Measurements from ENCODE around the gene HBS1L.

HBS1L gene

GRCh38 chr6:134964451-134965203 lies 90.0 kb downstream of the HBS1L start:
- no peak overlapping the region for H3K27ac ChIP-seq (replicated peaks)
- no peak for TF ChIP-seq SPI1 (IDR thresholded peaks at IDR 0.05; ENCODE audit: borderline replicate concordance, low read depth)
- no peak for DNase-seq (ENCODE audit: low read depth in 1 of 2, low spot score in 1 of 2)
- no peaks in the 10 kb centered on the region for H3K27me3 ChIP-seq (ENCODE audit: insufficient read depth, poor library complexity, severe bottlenecking)
- H3K4me3 ChIP-seq (replicated peaks; ENCODE audit: insufficient read depth, low read length), result no peak overlapping the region

DNA sequence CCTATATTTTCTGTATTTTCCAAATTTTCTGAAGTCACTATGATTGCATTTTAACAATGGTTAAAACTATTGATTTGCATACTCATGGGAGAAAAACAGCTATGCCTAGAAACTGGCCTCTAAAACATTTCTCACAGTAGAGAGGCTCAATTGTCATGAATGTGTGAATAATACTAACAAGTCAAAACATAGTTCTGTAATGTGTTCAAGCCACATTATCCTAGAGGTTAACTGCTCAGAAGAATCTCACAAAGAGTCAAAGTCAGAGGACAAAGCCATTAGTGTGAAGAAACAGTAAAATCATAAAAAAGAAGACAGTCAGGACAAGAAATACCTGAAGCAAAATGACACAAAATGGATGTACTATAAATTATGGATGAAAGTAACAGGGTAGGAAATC lies 92.2 kb downstream of the HBS1L start:
- Histone ChIP-seq H3K27ac (replicated peaks) (no peak overlapping the region), H3K4me3 (replicated peaks; ENCODE audit: insufficient read depth, low read length) (no peak overlapping the region), H3K27me3 (ENCODE audit: insufficient read depth, poor library complexity, severe bottlenecking) (no peaks in the 10 kb centered on the region)
- DNase-seq (ENCODE audit: low read depth in 1 of 2, low spot score in 1 of 2), result no peak
- TF ChIP-seq POLR2AphosphoS5 (IDR thresholded peaks at IDR 0.05; ENCODE audit: low read depth), result no peak
- no peak for TF ChIP-seq REST (IDR thresholded peaks at IDR 0.05; ENCODE audit: insufficient replicate concordance, low read depth)
- TF ChIP-seq, protein P1, sequence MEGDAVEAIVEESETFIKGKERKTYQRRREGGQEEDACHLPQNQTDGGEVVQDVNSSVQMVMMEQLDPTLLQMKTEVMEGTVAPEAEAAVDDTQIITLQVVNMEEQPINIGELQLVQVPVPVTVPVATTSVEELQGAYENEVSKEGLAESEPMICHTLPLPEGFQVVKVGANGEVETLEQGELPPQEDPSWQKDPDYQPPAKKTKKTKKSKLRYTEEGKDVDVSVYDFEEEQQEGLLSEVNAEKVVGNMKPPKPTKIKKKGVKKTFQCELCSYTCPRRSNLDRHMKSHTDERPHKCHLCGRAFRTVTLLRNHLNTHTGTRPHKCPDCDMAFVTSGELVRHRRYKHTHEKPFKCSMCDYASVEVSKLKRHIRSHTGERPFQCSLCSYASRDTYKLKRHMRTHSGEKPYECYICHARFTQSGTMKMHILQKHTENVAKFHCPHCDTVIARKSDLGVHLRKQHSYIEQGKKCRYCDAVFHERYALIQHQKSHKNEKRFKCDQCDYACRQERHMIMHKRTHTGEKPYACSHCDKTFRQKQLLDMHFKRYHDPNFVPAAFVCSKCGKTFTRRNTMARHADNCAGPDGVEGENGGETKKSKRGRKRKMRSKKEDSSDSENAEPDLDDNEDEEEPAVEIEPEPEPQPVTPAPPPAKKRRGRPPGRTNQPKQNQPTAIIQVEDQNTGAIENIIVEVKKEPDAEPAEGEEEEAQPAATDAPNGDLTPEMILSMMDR (IDR thresholded peaks at IDR 0.05; ENCODE audit: insufficient read depth, low read length), result no peak
- TF ChIP-seq GABPA (IDR thresholded peaks at IDR 0.05; ENCODE audit: low read depth), result no peak
- TF ChIP-seq SPI1 (IDR thresholded peaks at IDR 0.05; ENCODE audit: borderline replicate concordance, low read depth), result no peak

GRCh38 chr6:134961366-134961765 lies 93.3 kb downstream of the HBS1L start:
- no peak overlapping the region for H3K4me3 ChIP-seq (replicated peaks; ENCODE audit: insufficient read depth, low read length)
- H3K27me3 ChIP-seq (ENCODE audit: insufficient read depth, poor library complexity, severe bottlenecking), result no peaks in the 10 kb centered on the region
- no peak overlapping the region for H3K27ac ChIP-seq (replicated peaks)
- TF ChIP-seq SPI1 (IDR thresholded peaks at IDR 0.05; ENCODE audit: borderline replicate concordance, low read depth) (no peak), GABPA (IDR thresholded peaks at IDR 0.05; ENCODE audit: low read depth) (no peak), POLR2AphosphoS5 (IDR thresholded peaks at IDR 0.05; ENCODE audit: low read depth) (no peak), REST (IDR thresholded peaks at IDR 0.05; ENCODE audit: insufficient replicate concordance, low read depth) (no peak)
- TF ChIP-seq, protein P1 (IDR thresholded peaks at IDR 0.05; ENCODE audit: insufficient read depth, low read length), result no peak
- DNase-seq (ENCODE audit: low read depth in 1 of 2, low spot score in 1 of 2), result no peak

- TF ChIP-seq, protein P1 (IDR thresholded peaks at IDR 0.05; ENCODE audit: insufficient read depth, low read length), result no peak
- TF ChIP-seq GABPA (IDR thresholded peaks at IDR 0.05; ENCODE audit: low read depth) (no peak), REST (IDR thresholded peaks at IDR 0.05; ENCODE audit: insufficient replicate concordance, low read depth) (no peak), POLR2AphosphoS5 (IDR thresholded peaks at IDR 0.05; ENCODE audit: low read depth) (no peak), SPI1 (IDR thresholded peaks at IDR 0.05; ENCODE audit: borderline replicate concordance, low read depth) (no peak)
- no peak for DNase-seq (ENCODE audit: low read depth in 1 of 2, low spot score in 1 of 2)
- H3K27me3 ChIP-seq (ENCODE audit: insufficient read depth, poor library complexity, severe bottlenecking), result no peaks in the 10 kb centered on the region
Observed at GRCh38 chr6:134959603-134960002, 95.0 kb downstream of the HBS1L start.

More at GRCh38 chr6:134959603-134960002, 95.0 kb downstream of the HBS1L start:
- Histone ChIP-seq H3K4me3 (replicated peaks; ENCODE audit: insufficient read depth, low read length) (no peak overlapping the region), H3K27ac (replicated peaks) (no peak overlapping the region)

Data from HL-60 (cell line).